Frontal cortex (tissue), 4 donors: ENCODE measurements around the gene KCND3. TPM values are rescaled to one million over a fixed set of nuclear protein-coding genes. Genes with fewer than 3 reads are reported as not detected.
"Not testable (repeated sequence)": the region's sequence is repeated elsewhere in the genome, so short reads cannot be mapped to it uniquely, and the experiment has no call there.

Experiments used
- DNase-seq, 2 donors: peaks; one replicate each; pipeline ENCODE4 v3.0.0; 2012; ENCODE audit warnings: low spot score in 2 of 2
- FAIRE-seq: peaks from 2 replicates; lab custom pipeline; 2012; peaks lifted over from hg19 to GRCh38; lab: Jason Lieb, UNC
- total RNA-seq: library from RNA; depleted of rRNA; stranded (reverse); fragments of >200 nt; gene quantifications from one replicate; pipeline ENCODE4 v1.2.3, GENCODE V29; 2014
- donor health status: control.
- donor health status: control.
- donor health status: control.

KCND3 gene
- total RNA-seq, 1 donor from 2014 or later, result 10.6 TPM

- DNase-seq (no peak), FAIRE-seq (no peak)
Observed at GRCh38 chr1:111762332-111762731, 227.1 kb downstream of the KCND3 start.

GRCh38 chr1:111761717-111762116 is 227.8 kb downstream of the KCND3 start:
- no peak for FAIRE-seq

GRCh38 chr1:111758373-111758772 is 231.1 kb downstream of the KCND3 start:
- DNase-seq (no peak), FAIRE-seq (no peak)

More at GRCh38 chr1:111761717-111762116, 227.8 kb downstream of the KCND3 start:
- no peak for DNase-seq

- FAIRE-seq (no peak), DNase-seq (no peak)
Observed at GRCh38 chr1:111756124-111756513, 233.3 kb downstream of the KCND3 start.

- DNase-seq (peak; percentile 93), FAIRE-seq (no peak)
Observed at GRCh38 chr1:111755331-111756123, 233.9 kb downstream of the KCND3 start, which contains the start of gene DDX20. TSS of gene DDX20 (plus strand) at chr1:111755901. CDS start at chr1:111755925, 24 bp downstream.

GRCh38 chr1:111754984-111755330 is 234.5 kb downstream of the KCND3 start:
- FAIRE-seq (no peak), DNase-seq (peak; percentile 48 to 57)

GRCh38 chr1:111751906-111752575 is 237.4 kb downstream of the KCND3 start:
- FAIRE-seq (no peak), DNase-seq (no peak)

GRCh38 chr1:111750856-111751255 is 238.6 kb downstream of the KCND3 start:
- FAIRE-seq, result no peak
- DNase-seq, result no peak

- no peak for FAIRE-seq
- DNase-seq, result no peak
Observed at GRCh38 chr1:111749628-111750027, 239.8 kb downstream of the KCND3 start.

- DNase-seq, result no peak
Observed at GRCh38 chr1:111747947-111748346, 241.5 kb downstream of the KCND3 start.

GRCh38 chr1:111747282-111747734 is 242.2 kb downstream of the KCND3 start:
- DNase-seq (no peak), FAIRE-seq (no peak)

More at GRCh38 chr1:111747947-111748346, 241.5 kb downstream of the KCND3 start:
- FAIRE-seq, result no peak

- no peak for FAIRE-seq
- DNase-seq, result no peak
Observed at GRCh38 chr1:111746614-111746999, 242.9 kb downstream of the KCND3 start.

- DNase-seq (no peak), FAIRE-seq (no peak)
Observed at GRCh38 chr1:111745675-111746613, 243.5 kb downstream of the KCND3 start.

- no peak for FAIRE-seq
- no peak for DNase-seq
Observed at GRCh38 chr1:111743679-111744101, 245.8 kb downstream of the KCND3 start.

- FAIRE-seq, result no peak
- no peak for DNase-seq
Observed at GRCh38 chr1:111742938-111743549, 246.4 kb downstream of the KCND3 start.

GRCh38 chr1:111742292-111742691 is 247.2 kb downstream of the KCND3 start:
- DNase-seq, FAIRE-seq: not testable (repeated sequence)

- DNase-seq, result peak; percentile 61 to 62
- FAIRE-seq, result no peak
Observed at GRCh38 chr1:111739925-111740765, 249.3 kb downstream of the KCND3 start.

GRCh38 chr1:111739194-111739924 is 250.1 kb downstream of the KCND3 start, which contains the start of gene INKA2:
TSS of gene INKA2 (minus strand) at chr1:111739395. CDS start at chr1:111739242, 153 bp downstream.
- DNase-seq (peak; percentile 80 to 84), FAIRE-seq (no peak)
